DMS79 (cell line): ENCODE data around the gene NUDT3.
"Not testable (repeated sequence)": the region's sequence is repeated elsewhere in the genome, so short reads cannot be mapped to it uniquely, and the experiment has no call there.

Source experiments
- DNase-seq: peaks from one replicate; lab custom pipeline; 2025; lab: John Stamatoyannopoulos, UW

The NUDT3 gene

DNA sequence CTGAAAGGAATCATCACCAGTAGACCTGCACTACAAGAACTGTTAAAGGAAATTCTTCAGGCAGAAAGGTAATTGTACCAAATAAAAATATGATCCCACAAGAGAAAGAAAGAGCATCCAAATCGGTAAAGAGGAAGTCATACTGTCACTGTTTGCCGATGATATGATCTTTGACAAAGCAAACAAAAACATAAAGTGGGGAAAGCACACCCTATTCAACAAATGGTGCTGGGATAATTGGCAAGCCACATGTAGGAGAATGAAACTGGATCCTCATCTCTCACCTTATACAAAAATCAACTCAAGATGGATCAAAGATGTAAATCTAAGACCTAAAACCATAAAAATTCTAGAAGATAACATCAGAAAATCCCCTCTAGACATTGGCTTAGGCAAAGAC is 140.1 kb downstream of the NUDT3 start:
- not testable (repeated sequence) for DNase-seq

GRCh38 chr6:34249469-34250261 is 142.8 kb downstream of the NUDT3 start:
- no peak for DNase-seq

- peak; percentile 89 for DNase-seq
These were observed 143.6 kb downstream of the NUDT3 start, which contains the start of gene SMIM29 for GRCh38 chr6:34248727-34249468. SMIM29 (minus strand) TSS chr6:34249006; CDS start chr6:34247791, 1,215 bp downstream.

DNA sequence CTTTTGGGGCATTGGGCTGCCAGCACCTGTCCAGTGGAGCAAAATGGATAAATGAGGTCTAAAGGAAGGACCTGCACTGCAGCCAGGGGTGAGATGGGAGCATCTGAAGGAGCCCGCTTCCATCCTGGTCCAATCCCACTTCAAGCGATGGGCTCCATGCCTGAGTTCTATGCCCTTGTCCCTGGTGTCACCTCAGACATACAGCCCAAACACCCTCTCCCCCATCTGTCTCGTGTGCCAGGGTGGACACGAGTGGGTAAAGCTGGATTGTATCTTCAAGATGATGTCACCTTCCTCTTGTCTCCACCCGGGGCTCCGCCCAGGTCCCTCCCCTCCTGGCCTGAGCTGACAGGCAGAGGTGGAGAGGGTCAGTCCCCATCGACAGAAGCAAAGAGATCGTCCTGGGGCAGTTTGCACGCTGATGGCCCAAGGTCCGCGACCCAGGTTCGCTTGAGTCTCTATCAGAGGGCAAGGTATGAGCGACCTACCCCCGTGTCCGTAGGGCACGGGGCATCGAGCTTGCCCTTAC is 144.2 kb downstream of the NUDT3 start:
- no peak for DNase-seq

DNA sequence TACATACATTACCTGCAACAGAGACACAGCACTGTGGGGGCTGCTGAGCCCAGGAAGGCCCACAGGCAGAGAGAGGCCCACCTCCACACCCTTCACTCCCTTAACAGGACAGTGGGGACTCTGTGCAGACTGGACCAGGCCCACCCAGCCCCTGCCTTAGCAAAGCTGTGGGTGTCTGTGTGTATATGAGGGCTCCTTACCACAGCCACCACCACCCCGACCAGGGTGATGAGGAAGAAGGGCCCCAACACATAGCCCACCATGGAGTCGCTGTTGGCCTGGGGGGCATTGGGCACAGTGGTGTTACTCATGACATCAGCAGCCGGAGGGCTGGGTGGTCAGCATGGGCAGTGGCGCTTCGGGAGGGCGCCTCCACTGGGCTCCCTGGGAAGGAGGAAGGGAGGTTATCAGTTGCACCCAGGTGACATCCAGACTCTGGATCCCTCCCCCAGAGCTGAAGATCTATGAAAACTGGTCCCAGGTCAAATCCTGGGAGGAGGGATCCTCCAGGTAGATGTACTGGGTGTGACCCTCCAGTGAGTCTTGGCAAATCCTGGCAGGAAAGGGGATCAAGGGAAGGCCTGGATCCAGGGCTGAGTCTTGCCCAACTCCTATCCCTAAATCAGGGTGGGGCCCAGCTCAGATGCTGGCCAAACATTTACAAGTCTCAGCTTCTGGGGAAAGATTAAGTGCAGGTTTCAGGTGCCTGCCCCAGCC is 144.8 kb downstream of the NUDT3 start:
- no peak for DNase-seq

GRCh38 chr6:34246563-34247391 is 145.7 kb downstream of the NUDT3 start:
- DNase-seq, result no peak

DNA sequence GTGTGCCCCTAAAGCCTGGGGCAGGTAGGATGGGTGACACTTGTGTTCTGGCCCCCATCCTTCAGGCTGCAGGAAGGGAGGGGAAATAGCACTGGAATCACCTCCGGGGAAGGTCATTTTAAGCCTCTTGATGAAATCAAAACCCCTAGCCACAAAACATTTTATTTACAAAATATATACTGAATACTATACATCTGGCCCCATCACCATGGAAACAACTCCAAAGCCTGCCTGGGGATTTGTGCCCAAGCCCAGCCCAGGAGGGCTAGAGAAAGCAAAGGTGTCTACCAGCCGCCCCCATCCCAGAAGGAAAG is 146.3 kb downstream of the NUDT3 start:
- no peak for DNase-seq

GRCh38 chr6:34245761-34246140 is 146.7 kb downstream of the NUDT3 start:
- DNase-seq, result not testable (repeated sequence)

DNA sequence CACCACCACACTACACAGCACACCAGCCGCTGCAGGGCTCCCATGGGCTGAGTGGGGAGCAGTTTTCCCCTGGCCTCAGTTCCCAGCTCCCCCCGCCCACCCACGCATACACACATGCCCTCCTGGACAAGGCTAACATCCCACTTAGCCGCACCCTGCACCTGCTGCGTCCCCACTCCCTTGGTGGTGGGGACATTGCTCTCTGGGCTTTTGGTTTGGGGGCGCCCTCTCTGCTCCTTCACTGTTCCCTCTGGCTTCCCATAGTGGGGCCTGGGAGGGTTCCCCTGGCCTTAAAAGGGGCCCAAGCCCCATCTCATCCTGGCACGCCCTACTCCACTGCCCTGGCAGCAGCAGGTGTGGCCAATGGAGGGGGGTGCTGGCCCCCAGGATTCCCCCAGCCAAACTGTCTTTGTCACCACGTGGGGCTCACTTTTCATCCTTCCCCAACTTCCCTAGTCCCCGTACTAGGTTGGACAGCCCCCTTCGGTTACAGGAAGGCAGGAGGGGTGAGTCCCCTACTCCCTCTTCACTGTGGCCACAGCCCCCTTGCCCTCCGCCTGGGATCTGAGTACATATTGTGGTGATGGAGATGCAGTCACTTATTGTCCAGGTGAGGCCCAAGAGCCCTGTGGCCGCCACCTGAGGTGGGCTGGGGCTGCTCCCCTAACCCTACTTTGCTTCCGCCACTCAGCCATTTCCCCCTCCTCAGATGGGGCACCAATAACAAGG is 147.3 kb downstream of the NUDT3 start:
- DNase-seq, result not testable (repeated sequence)

- DNase-seq, result no peak
These were observed 148.3 kb downstream of the NUDT3 start for GRCh38 chr6:34243901-34244884.

DNA sequence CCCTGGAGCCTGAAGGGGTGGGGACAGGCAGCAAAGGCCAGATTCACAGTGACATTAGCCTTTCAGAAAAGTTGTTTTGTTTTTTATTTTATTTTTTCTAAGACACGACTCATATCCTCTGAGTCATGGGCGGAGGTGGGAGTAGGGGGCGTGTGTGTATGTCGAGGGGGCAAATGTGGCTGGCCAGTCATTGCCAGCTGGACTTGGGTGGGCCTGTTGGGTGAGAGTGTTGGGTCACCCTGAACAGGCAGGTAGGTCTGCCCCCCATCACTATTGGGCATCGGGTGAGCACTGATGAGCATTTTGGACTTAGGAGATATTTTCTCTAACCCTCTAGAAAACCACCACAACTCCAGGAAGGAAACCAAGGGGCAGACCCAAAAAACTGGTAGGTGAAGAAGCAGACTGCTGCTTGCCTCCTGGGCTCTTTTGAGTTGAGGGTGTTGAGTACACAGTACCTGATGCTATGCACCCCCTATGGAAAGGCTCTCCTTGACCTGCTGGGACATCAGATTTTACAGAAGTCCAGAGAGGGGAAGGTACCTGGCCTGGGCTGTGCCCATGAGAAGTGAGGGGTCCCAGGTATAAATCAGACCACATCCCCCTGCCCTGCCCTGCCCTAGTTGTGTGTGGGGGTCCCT is 149.2 kb downstream of the NUDT3 start:
- no peak for DNase-seq

GRCh38 chr6:34242252-34243130 is 150.0 kb downstream of the NUDT3 start:
- no peak for DNase-seq

- DNase-seq, result no peak
These were observed 150.9 kb downstream of the NUDT3 start for GRCh38 chr6:34241351-34242215.

GRCh38 chr6:34240329-34241248 is 151.9 kb downstream of the NUDT3 start:
- no peak for DNase-seq

- no peak for DNase-seq
These were observed 152.6 kb downstream of the NUDT3 start for GRCh38 chr6:34239893-34240292.

- DNase-seq, result no peak
These were observed 153.0 kb downstream of the NUDT3 start for GRCh38 chr6:34239500-34239825.
